Activated CD8-positive, alpha-beta memory T cell treated with anti-CD3 and anti-CD28 coated beads for 1 hour (primary cell): ENCODE data around the gene HYAL3.
A peak's percentile ranks its signal among the peaks of the same experiment; 100 is the strongest.
"Not testable (repeated sequence)": the region's sequence is repeated elsewhere in the genome, so short reads cannot be mapped to it uniquely, and the experiment has no call there.

ENCODE experiments used
- DNase-seq, 2 donors: peaks; one replicate each; pipeline ENCODE4 v3.0.0-alpha.2; 2020; ENCODE audit warnings: low read depth in 1 of 2; ENCODE audit errors: extremely low read depth in 1 of 2

The HYAL3 gene

DNA sequence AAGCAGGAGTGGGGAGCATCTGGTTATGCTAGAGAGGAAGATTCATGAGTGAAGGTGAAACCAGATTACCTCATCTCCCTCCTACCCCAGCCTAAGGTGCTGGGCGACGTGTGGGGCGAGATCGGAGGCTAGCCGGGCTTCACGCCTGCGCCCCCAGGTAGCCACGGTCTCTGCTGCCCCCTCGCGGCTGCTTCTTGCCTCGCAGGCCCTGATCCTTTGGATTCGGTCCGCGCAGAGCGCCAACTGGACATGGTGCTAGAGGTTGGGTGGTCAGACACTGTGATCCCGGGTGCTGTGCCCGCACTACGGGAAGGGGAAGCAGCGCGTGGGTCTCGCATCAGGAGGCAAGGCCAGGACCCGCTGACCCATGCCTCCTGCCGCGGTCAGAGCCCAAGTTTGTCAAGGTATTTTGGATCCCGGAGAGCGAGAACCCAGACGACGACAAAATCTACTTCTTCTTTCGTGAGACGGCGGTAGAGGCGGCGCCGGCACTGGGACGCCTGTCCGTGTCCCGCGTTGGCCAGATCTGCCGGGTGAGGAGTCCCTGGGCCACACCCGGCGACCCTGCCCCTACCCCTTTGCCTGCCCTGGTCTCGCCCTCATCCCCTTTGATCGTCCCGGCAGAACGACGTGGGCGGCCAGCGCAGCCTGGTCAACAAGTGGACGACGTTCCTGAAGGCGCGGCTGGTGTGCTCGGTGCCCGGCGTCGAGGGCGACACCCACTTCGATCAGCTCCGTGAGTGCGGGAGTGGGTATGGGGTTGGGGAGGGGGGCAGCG, 26.1 kb downstream of the HYAL3 start:
- peak; percentile 60 to 84 for DNase-seq

DNA sequence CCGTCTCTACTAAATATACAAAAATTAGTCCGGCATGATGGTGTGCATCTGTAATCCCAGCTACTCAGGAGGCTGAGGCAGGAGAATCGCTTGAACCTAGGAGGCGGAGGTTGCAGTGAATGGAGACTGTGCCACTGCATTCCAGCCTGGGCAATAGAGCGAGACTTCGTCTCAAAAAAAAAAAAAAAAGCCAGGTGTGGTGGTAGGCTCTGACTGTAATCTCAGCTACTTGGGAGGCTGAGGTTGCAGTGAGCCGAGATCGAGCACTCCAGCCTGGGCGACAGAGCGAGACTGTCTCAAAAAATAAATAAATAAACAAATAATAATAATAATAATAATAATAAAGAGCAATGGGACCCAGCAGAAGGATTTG, 26.7 kb downstream of the HYAL3 start:
- DNase-seq = not testable (repeated sequence)

DNA sequence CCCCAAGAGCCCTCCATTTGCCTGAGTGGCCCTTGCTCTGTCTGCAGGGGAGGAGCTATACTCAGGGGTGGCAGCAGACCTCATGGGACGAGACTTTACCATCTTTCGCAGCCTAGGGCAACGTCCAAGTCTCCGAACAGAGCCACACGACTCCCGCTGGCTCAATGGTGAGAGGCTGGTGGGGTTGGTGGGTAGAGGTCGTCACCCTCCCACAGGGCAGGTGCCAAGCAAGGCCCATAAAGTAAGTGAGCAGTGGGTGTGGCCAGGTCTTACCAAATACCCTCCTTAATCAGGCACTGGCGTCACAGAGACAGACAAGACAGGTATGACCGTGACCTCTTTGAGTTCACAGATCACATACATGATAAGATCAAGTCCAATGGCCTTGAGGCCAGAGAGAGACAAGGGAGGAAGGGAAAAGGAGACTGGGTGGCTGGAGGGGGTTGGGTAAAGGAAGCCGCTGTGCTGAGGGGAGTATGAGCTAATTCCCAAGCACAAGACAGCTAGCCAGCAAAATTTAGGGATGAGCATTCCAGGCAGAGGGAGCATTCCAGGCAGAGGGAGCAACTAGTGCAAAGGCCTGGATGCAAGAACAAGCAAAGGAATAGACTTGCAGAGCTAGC, 27.8 kb downstream of the HYAL3 start:
- no peak for DNase-seq

DNA sequence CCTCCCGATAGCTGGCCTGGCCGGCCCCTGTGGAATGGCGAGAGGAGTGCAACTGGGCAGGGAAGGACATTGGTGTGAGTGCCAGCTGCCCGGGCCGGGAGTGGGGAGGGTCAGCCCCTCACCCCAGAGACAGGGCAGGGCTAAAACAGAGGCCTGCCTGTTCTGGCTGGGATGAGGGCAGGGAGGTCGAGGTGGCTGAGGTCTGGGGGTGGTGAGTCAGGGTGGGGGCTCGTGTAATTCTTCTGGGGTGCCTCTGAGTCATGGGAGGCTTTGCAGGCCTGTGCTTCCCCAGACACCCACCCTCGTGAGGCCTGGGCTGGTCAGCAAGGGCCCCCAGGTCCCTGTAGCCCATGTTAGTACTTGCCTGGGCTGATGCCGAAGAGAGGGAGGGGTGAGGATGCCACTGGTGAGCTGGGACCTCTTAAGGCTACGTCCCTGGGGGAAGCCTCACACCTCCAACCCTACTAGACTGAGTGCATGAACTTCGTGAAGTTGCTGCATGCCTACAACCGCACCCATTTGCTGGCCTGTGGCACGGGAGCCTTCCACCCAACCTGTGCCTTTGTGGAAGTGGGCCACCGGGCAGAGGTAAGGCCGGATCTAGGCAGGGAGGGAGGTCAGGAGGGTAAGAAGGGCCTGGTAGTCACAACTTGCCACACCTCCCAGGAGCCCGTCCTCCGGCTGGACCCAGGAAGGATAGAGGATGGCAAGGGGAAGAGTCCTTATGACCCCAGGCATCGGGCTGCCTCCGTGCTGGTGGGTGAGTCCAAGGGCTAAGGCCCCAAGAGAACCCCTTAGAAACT, 28.6 kb downstream of the HYAL3 start:
- DNase-seq = no peak

DNA sequence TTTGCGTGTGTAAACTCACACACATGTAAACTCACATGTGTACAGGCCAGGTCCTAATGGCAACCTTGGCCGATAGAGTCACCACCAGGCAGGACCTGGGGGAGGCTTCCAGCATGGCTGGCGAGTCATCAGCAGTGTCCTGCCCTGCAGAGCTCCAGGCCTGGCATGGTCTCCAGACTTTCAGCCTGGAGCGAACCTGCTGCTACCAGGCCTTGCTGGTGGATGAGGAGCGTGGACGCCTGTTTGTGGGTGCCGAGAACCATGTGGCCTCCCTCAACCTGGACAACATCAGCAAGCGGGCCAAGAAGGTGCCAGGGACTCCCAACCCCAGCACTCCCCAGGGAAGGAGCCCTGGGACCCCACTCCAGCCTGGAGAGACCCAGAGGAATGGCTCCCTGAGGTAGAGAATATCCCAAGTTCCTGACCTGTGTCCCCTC, 29.2 kb downstream of the HYAL3 start:
- no peak for DNase-seq

DNA sequence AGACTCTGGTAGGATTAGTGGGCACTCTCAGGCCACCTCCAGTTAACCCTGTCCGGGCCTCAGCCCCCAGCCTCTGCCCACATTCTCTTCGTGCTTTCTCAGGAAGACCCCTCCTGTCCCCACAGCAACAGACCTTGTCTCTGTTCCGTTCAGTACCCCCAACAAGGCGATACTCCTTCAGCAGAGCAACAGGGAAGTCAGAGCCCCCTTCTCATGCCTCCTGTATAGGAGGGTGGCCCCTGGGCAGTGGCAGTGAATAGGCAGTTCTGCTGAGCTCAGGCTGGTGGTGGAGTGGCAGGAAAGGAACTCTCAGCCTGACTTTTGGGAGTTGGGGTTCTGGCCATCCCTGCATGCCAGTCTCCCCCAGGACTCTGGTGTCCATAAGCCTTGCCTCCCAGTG, 29.7 kb downstream of the HYAL3 start:
- no peak for DNase-seq

DNA sequence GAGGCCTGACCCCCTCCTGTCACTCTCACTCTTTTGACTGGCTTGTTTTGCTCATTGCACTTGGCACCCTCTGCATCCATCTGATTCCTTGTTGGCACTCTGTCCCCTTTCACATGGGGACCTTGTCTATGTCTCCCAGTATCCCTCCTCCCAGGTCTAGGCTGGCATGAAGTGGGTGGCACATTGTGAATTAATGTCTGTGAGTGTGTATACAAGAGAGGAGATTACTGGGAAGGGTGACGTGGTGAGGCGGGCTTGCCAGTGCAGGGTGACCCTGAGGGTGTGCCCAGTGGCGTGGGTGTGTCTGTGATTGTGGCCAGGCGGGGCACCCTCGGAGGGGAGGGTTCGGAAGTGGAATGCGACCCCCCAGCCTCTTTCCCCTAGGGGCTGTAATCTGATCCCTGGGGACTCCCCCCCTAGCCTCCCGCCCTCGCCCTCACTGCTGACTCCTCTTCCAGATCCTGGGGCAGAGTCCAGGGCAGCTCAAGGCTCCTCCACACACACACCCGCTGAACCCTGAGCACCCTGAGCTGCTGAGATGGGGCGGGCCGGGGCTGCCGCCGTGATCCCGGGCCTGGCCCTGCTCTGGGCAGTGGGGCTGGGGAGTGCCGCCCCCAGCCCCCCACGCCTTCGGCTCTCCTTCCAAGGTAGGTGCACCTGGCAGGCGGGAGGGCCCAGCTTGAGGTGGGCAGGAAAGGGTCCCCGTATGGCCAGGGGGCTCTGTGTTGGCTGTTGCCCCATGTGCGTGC, 30.3 kb downstream of the HYAL3 start, which contains the start of gene SEMA3B:
Gene SEMA3B, plus strand, starts transcription at position 445 of the 749 bp plus-strand sequence. Its CDS starts 94 bp downstream, at position 539.
- DNase-seq = no peak

DNA sequence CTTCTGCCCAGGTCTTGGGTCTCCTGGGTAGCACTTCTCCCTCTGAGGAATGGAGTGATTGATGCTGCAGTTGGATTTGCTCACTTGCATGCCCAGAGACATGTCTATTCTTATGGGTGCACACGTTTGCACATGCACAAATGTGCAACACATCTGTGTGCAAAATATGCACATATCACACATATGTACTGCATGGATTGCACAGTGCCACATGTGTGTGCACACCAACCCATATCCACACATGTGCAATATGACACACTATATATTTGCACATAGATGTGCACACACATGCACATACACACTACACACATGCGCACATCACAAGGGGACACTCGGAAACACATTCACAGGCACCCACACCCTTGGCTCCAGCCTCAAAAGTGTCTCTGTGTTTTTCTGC, 30.9 kb downstream of the HYAL3 start:
- DNase-seq = no peak

DNA sequence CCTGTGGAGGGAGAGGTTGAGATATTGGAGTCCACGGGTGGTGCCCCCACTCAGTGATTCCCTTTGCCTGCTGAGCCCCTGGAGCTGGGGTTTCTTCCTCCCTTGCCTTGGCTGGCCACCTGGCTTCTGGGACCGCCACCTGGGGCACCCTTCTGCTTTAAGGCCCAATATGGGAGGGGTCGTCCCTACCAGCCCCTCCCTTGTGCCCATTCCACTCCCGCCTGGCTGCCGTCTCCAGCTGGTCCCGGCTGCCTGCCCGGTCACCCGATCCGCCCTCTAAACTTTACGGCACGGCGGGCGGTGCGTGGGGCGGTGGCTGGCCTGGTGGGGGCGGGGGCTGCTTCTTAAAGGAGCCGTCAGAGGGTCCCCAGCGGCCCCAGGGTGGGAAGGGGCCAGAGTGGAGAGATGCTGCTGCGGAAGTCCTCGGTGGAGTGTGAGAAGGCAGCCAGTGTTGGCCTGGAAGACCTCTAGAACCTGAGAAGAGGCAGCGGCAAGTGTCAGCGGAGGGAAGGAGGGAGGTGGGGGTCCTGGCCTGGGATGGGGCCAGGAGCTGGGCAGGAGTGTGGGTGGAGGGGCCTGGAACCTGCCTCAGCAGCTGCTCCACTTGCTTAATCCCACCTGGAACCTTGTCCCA, 31.8 kb downstream of the HYAL3 start:
- no peak for DNase-seq

DNA sequence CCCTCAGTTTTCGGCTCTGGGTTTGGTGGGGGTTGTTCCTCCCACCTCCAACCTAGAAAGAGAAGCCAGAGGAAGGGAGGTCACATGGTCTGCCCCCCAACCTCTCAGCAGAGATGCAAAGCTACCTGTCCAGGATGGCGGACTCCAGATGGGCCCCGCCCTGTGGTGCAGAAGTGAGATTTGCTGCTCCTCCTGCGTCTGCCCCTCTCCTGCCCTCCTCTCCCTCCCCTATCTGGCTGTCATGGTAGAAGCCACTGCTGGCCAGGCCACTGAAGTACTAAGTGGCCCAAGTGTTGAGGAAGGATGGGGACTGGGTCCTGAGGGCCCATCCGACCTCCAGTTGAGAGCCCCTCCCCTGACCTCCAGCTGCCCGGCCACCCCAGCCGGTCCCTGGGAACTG, 32.4 kb downstream of the HYAL3 start:
- no peak for DNase-seq

DNA sequence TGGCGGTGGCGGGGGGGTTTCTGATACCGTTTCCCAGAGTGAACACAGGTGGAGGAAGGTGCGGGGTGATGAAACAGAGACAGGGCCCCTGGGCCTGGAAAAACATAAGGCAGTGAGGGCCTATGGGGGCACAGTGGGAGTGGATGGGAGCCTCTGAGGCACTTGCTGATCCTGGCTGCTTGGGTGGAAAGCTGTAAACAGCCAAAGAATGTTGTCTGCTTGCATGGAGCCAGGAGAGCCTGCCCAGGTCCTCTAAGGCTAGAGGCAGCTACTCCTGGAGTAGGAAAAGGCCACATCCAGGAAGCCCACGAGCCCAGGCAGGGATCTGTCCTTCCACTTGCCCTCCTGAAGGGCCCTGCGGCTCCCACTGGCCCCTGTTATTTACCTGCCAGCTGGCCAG, 33.2 kb downstream of the HYAL3 start:
- no peak for DNase-seq

DNA sequence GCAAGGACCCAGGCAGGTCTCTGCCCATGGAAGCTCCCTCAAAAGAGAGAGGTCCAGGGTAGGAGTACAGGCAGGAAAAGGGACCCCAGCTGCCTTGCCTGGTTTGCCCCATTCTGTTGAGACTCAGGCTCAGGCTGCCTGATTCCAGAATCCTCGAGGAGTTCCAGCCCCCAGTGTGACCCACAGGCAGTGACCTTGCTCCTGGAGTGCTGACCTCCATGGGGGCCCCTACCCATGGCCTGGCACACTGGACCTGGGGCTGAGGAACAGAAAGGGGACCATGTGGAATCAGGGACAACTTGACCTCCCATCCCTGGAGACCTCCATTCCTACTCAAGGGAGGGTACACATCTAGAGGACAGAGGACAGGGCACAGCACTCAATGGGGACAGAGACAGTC, 33.6 kb downstream of the HYAL3 start:
- no peak for DNase-seq

DNA sequence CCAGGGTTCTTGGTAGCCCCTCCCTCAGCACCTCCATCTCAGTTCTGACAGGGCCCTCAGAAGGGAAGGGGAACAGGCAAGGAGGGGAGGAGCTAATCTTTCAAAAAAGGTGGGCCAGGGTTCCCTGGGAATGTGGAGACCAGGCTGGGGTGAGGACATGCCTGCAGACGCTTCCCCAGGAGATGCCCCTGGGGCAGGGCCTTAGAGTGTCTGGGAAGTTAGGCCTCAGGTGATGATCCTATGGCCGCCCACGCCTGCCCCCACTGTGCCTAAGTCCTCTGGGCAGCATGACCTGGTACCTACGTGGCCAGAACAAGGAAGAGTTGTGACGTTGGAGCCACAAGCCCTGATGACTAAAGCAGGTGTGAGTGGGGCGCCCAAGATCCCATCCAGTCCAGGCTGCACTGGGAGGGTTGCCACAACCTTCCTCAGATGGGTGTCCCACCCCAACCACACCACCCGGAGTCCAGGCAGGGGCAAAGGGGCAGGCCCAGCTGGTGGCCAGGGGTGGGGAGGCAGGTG, 34.2 kb downstream of the HYAL3 start:
- DNase-seq = no peak

DNA sequence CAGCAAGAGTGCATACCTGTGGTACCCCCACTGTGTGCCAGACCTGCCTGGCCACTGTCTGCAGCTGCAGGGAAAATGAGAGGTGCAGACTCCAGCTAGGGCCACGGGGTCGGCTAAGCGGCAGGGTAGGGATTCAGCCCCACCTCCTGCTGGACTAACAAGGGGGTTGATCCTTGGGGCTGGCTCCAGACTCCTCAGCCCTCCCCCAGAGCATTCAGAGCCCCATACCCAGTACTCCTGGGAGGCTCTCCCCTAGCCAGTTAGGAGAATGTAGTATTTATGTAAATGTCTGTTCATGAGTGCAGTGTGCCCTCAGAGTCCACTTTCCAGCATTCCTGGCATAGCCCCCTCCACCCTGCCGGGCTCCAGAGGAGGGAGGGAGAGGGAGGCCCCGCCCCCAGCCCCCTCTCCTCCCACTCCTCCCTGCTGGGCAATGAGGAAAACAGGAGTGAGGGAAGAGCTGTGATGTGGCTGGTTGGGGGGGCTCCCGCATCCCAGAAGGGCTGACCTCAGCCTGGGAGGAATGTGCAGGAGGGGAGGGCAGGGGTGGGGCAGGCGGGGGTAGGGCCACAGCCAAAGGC, 34.7 kb downstream of the HYAL3 start:
- no peak for DNase-seq

DNA sequence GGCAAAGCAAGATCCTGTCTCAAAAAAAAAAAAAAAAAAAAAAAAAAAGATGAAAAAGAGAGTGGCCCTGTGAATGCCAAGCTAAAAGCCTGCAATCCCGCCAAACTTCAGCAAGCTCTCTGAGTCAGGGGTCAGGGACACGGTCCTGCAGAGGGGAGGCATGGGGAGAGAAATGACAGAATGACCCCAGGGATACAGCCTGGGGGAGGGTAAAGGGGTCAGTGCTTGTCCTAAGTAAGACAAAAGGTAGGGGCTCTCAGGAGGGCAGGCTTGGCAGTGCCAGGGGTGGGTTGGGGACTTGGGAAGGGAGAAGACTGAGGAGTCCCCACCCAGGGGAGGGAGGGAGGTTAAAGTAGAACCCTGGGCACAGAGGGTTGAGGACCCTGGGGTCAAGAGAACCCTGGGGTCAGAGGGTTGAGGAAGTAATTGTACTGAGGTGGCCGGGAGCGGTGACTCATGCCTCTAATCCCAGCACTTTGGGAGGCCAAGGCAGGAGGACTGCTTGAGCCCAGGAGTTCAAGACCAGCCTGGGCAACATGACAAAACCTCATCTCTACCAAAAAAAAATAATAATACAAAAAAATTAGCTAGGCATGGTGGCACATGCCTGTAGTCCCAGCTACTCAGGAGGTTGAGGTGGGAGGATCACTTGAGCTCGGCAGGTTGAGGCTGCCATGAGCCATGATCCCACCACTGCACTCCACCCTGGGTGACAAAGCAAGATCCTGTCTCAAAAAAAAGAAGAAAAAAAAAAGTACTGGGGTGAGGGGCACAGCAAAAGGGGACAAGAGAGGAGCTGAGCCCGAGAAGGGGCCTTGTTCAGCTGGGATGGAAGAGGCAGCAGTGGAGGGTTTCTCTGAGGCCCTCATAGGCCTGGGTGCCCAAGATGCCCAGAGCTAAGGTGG, 35.5 kb downstream of the HYAL3 start:
- DNase-seq = no peak

DNA sequence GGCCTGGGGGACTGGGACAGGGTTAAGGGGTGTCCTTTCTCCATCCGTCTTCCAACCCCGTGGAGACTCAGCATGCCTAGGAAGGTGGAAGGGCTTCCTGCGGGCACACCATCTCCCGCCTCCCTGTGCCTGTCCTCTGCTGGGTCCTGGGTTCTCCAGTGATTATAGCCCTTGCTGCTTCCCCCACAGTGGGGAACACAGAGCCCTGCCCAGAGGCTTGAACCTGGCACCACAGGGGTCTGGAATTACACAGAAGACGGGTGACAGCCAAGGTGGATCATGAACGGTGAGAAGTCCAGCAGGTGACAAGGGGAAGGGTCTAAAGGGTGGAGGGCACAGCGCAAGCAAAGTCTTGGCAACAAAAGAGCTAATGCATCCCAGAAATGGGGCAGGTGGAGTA, 36.4 kb downstream of the HYAL3 start:
- DNase-seq = no peak

DNA sequence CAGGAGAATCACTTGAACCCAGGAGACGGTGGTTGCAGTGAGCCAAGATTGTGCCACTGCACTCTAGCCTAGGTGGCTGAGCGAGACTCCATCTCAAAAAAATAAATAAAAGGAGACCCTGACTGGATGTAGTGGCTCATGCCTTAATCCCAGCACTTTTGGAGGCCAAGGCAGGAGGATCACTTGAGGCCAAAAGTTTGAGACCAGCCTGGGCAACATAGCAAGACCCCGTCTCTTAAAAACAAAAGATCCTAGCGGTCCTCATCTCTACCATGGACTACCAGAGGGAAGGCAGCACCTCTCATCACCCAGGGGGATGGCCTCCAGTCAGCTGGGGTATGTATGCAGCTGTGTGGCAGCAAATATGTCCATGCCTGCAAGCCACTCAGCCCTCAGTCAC, 37.0 kb downstream of the HYAL3 start:
- DNase-seq = not testable (repeated sequence)

DNA sequence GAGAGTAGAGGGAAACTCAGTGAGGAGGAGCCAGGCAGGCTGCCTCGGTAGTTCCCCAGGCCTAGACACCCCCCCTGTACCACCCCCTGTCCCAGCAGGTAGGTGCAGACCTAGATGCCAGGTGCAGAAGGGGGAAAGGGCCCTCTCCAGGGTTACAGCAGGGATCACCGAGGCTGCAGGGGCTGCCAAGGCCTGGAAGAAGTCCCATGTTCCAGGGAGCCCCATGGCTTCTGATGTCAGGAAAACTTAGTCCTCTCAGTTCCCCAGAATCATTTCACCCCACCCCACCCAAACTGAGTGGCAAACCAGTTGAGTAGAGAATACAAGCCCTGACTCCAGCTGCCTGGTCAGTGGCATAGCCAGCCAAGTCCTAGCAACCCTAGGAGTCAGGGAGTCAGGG, 37.7 kb downstream of the HYAL3 start:
- DNase-seq = no peak

DNA sequence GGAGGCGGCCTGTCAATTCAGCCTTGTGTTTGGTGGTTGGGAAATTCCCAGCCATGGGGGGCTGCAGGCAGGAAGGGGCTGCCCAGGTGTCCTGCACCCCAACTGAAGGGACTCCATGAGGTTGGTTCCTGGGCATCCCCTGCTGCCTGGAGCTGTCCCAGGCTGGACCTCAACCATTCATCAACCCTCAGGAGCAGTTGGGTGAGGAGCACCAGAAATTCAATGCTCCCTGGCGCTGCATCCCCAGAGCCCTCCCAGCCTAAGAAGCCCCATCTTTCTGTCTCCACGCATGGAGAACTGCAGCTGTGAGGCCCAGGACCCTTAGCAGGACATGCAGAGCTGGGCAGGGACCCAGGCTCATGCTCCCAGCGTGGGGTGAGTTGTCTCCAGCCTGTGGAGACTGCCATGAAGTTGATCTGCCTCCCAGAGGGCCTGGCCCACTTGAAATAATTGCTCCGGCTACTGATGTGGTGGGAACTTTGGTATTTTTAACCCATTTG, 38.2 kb downstream of the HYAL3 start:
- DNase-seq = no peak
